ENCODE data around the gene GPR45. TPM values are rescaled to one million over a fixed set of nuclear protein-coding genes. Genes with fewer than 3 reads are reported as not detected.

The GPR45 gene
- total RNA-seq, 1 donor: not detected

DNA sequence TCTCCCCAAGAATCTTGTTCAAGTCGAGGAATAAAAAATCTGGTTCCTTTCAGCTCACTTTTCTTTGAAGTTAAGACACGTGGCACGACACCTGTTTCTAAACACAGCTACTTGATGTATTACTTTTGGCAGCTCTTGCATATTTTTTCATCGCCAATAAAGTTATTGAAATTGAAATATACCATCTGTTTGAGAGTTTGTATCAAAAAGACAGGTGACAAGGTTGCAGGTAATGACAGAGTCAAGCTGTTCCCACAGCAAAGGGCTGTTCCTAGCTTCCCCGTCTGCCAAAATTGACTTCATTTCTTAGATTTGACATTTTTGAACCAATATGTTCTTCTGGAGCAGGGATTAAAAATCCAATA, 5.5 kb upstream of the GPR45 start:
- Histone ChIP-seq H3K27me3 (ENCODE audit: insufficient read depth, low read length) (peaks cover 9% of the 10 kb centered on the region), H3K9me3 (ENCODE audit: low read depth, low read length) (no peaks in the 10 kb centered on the region), H3K4me2 (ENCODE audit: insufficient read depth, low read length) (peak overlapping the region; percentile 38), H2AFZ (ENCODE audit: low read length) (no peak overlapping the region), H3K27ac (ENCODE audit: low read depth, low read length) (no peak overlapping the region), H3K79me2 (ENCODE audit: insufficient read depth, low read length) (no peaks in the 10 kb centered on the region), H4K20me1 (ENCODE audit: insufficient read depth, low read length) (no peaks in the 10 kb centered on the region), H3K4me3 (ENCODE audit: insufficient read depth, low read length) (no peak overlapping the region), H3K36me3 (ENCODE audit: insufficient read depth, low read length) (no peaks in the 10 kb centered on the region), H3K4me1 (ENCODE audit: insufficient read depth, low read length) (peaks cover 8% of the 10 kb centered on the region)
- TF ChIP-seq, protein P1, sequence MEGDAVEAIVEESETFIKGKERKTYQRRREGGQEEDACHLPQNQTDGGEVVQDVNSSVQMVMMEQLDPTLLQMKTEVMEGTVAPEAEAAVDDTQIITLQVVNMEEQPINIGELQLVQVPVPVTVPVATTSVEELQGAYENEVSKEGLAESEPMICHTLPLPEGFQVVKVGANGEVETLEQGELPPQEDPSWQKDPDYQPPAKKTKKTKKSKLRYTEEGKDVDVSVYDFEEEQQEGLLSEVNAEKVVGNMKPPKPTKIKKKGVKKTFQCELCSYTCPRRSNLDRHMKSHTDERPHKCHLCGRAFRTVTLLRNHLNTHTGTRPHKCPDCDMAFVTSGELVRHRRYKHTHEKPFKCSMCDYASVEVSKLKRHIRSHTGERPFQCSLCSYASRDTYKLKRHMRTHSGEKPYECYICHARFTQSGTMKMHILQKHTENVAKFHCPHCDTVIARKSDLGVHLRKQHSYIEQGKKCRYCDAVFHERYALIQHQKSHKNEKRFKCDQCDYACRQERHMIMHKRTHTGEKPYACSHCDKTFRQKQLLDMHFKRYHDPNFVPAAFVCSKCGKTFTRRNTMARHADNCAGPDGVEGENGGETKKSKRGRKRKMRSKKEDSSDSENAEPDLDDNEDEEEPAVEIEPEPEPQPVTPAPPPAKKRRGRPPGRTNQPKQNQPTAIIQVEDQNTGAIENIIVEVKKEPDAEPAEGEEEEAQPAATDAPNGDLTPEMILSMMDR (IDR thresholded peaks at IDR 0.05; ENCODE audit: extremely low read depth, low read depth, low read length): no peak
- DNase-seq (ENCODE audit: insufficient read length, low spot score, missing footprints): no peak

DNA sequence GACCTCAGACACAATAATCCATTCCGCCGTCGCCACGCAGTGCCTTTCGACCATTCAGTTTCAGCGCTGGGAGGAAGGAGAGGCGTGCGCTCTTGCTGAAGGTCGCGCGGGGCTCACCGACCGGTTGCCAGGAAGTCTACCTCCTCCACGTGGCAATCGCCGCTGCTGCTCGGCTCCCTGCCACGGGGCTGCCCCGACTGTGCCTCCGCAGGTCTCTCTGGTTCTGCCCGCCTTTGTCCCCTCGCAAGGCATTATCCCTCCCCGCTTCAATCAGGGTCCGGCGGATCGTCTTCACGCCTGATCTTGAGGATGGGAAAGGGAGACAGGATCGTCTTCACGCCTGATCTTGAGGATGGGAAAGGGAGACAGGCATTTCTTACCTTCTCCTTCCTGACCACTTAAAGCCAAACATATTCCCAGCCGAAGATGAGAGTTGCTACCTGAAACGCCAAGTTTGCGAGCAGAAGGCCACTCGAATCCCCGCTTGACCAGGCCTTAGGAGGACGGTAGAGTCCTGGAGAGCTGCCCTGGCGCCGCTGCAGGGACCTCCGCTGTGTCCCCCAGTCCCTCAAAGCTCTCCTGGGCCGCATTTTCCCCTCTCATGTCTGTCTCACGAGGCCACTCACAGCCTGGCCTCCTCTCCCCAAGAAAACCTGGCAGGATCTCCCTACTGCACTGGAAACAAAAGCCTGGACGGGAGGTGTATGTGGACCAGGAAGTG, 4.3 kb upstream of the GPR45 start:
- H2AFZ ChIP-seq (ENCODE audit: low read length): peak overlapping the region; percentile 44
- H4K20me1 ChIP-seq (ENCODE audit: insufficient read depth, low read length): no peaks in the 10 kb centered on the region

DNA sequence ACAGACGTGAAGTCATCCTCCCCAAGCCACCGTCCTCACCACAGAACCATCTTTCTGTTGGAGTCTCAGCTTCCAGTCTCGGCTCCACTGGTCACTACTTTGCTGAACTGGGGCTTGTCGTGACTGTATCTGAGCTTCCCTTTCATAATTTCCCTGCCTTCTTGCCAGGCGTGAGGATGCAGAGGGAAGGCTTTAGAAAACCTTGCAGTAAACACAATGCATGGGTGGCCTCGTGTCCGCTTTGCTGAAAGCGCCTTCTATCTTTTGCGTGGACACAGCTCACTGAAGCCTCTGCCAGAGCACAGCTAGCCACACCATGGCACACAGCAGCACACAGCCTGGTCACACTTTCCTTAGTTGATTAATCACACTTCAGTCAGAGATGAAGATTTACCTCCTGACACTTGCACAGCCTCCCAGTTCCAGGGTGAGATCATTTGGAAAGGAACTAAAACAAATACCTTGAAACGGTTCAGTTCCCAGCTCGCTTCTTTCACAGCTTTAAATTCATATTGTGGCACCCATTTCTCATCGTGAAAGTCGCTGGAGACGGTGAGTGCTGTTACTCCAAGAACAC, 2.8 kb upstream of the GPR45 start:
- Histone ChIP-seq H3K27ac (ENCODE audit: low read depth, low read length) (no peak overlapping the region), H2AFZ (ENCODE audit: low read length) (no peak overlapping the region)

More for the DNA sequence above, 4.3 kb upstream of the GPR45 start:
- no peak overlapping the region for H3K27ac ChIP-seq (ENCODE audit: low read depth, low read length)
- H3K79me2 ChIP-seq (ENCODE audit: insufficient read depth, low read length): no peaks in the 10 kb centered on the region
- H3K27me3 ChIP-seq (ENCODE audit: insufficient read depth, low read length): peaks cover 9% of the 10 kb centered on the region
- TF ChIP-seq, protein P1 (IDR thresholded peaks at IDR 0.05; ENCODE audit: extremely low read depth, low read depth, low read length): no peak
- peaks cover 8% of the 10 kb centered on the region for H3K4me1 ChIP-seq (ENCODE audit: insufficient read depth, low read length)
- H3K9me3 ChIP-seq (ENCODE audit: low read depth, low read length): no peaks in the 10 kb centered on the region
- no peak for DNase-seq (ENCODE audit: insufficient read length, low spot score, missing footprints)
- H3K36me3 ChIP-seq (ENCODE audit: insufficient read depth, low read length): no peaks in the 10 kb centered on the region
- no peak overlapping the region for H3K4me2 ChIP-seq (ENCODE audit: insufficient read depth, low read length)
- H3K4me3 ChIP-seq (ENCODE audit: insufficient read depth, low read length): no peak overlapping the region

DNA sequence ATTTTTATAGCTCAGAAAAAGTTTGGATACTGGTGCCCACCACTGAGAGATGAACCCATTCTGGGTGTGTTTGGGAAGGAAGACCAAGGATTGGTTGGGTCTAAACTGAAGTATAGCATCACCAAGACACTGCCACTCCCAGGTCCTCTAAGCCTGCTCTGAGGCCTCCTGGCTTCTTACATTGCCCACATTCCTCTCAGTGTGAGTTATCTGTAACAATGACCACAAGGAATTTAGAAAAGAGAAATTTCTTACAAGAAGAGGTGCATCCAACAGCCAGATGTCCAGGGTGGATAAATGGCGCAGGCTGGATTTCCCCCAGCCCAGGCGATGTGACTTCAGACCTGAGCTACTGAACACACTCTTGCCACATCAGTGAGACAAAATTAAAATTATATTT, 1.6 kb upstream of the GPR45 start:
- TF ChIP-seq, protein P1 (IDR thresholded peaks at IDR 0.05; ENCODE audit: extremely low read depth, low read depth, low read length): no peak
- peak; percentile 97 for DNase-seq (ENCODE audit: insufficient read length, low spot score, missing footprints)
- Histone ChIP-seq H3K27ac (ENCODE audit: low read depth, low read length) (no peak overlapping the region), H3K27me3 (ENCODE audit: insufficient read depth, low read length) (peaks cover 9% of the 10 kb centered on the region), H3K4me2 (ENCODE audit: insufficient read depth, low read length) (no peak overlapping the region), H4K20me1 (ENCODE audit: insufficient read depth, low read length) (no peaks in the 10 kb centered on the region), H3K36me3 (ENCODE audit: insufficient read depth, low read length) (no peaks in the 10 kb centered on the region), H3K4me3 (ENCODE audit: insufficient read depth, low read length) (no peak overlapping the region), H3K9me3 (ENCODE audit: low read depth, low read length) (no peaks in the 10 kb centered on the region), H3K4me1 (ENCODE audit: insufficient read depth, low read length) (peaks cover 8% of the 10 kb centered on the region), H2AFZ (ENCODE audit: low read length) (no peak overlapping the region), H3K79me2 (ENCODE audit: insufficient read depth, low read length) (no peaks in the 10 kb centered on the region)

More for the DNA sequence above, 2.8 kb upstream of the GPR45 start:
- no peak for DNase-seq (ENCODE audit: insufficient read length, low spot score, missing footprints)
- Histone ChIP-seq H3K4me1 (ENCODE audit: insufficient read depth, low read length) (peaks cover 8% of the 10 kb centered on the region), H4K20me1 (ENCODE audit: insufficient read depth, low read length) (no peaks in the 10 kb centered on the region), H3K4me2 (ENCODE audit: insufficient read depth, low read length) (no peak overlapping the region), H3K9me3 (ENCODE audit: low read depth, low read length) (no peaks in the 10 kb centered on the region), H3K79me2 (ENCODE audit: insufficient read depth, low read length) (no peaks in the 10 kb centered on the region), H3K4me3 (ENCODE audit: insufficient read depth, low read length) (no peak overlapping the region), H3K36me3 (ENCODE audit: insufficient read depth, low read length) (no peaks in the 10 kb centered on the region), H3K27me3 (ENCODE audit: insufficient read depth, low read length) (peaks cover 9% of the 10 kb centered on the region)
- TF ChIP-seq, protein P1 (IDR thresholded peaks at IDR 0.05; ENCODE audit: extremely low read depth, low read depth, low read length): no peak
